ENCODE measurements around the gene GPR156. TPM values are rescaled to one million over a fixed set of nuclear protein-coding genes. Genes with fewer than 3 reads are reported as not detected.

The GPR156 gene
- total and polyA plus RNA-seq, 4 donors: 0.08 to 0.71 (median 0.41) TPM

DNA sequence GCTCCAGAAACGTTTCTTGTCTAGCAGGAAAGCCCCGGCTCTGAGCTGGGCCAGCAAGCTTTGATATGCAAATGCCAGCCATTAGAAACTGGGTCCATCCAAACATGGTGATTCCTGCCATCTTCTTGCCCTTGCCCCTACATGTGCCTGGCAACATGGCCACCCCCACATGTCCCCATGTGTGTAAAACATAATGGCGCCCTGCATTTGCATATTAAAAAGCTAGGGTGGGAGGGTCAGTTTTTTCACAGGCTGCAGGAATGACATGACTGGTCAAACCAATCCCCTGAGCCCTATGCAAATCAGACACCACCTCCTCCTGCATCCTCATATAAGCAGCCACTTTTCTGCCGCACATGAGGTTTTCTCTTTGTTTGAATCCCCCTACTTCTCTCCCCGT lies 21.2 kb downstream of the GPR156 start:
- Histone ChIP-seq H3K4me1 (ENCODE audit: control insufficient read depth in 5 of 5, insufficient read depth in 5 of 5, low read length in 5 of 5) (no peaks in the 10 kb centered on the region), H3K27ac (ENCODE audit: low read depth in 1 of 2, low read length in 1 of 2) (no peak overlapping the region), H3K27me3 (ENCODE audit: control insufficient read depth in 3 of 3, insufficient read depth in 3 of 3, low read length in 2 of 3) (no peaks in the 10 kb centered on the region), H3K4me3 (no peak overlapping the region), H3K36me3 (ENCODE audit: control insufficient read depth in 4 of 4, insufficient read depth in 4 of 4, low read length in 4 of 4) (no peaks in the 10 kb centered on the region), H3K9ac (ENCODE audit: insufficient read depth in 1 of 2, low read length in 2 of 2) (no peak overlapping the region), H3K9me3 (ENCODE audit: control insufficient read depth in 4 of 4, insufficient read depth in 3 of 4, low read length in 3 of 4) (peaks cover 0 to 3% (median 0%) of the 10 kb centered on the region in 4 donors)
- no peak for ATAC-seq (ENCODE audit: insufficient read depth, low FRiP score)
- TF ChIP-seq CTCF (IDR thresholded peaks at IDR 0.05; ENCODE audit: control extremely low read depth, extremely low read depth): no peak
- WGBS, 2 donors: 65 to 72% methylated on average over 5 of the region's 5 CpGs
- DNase-seq: no peak

DNA sequence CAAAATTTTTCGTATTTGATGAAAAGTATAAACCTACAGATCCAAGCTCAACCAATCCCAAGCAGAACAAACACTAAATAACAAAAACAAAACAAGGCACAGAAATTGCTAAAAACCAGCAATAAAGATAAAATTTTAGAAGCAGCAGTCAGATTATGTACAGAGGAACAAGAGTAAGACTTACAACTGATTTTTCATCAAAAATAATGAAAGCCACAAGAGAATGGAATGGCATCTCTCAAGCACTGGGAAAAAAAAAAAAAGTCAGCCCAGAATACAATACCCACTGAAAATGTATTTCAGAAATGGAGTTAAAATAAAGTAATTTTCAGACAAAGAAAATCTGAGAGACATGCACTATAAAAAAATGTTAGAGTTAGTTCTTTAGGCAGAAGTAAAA lies 27.0 kb downstream of the GPR156 start:
- Histone ChIP-seq H3K9me3 (ENCODE audit: control insufficient read depth in 4 of 4, insufficient read depth in 3 of 4, low read length in 3 of 4) (peaks cover 0 to 4% (median 0%) of the 10 kb centered on the region in 4 donors), H3K27ac (ENCODE audit: low read depth in 1 of 2, low read length in 1 of 2) (no peak overlapping the region), H3K27me3 (ENCODE audit: control insufficient read depth in 3 of 3, insufficient read depth in 3 of 3, low read length in 2 of 3) (no peaks in the 10 kb centered on the region), H3K4me3 (no peak overlapping the region), H3K9ac (ENCODE audit: insufficient read depth in 1 of 2, low read length in 2 of 2) (no peak overlapping the region), H3K36me3 (ENCODE audit: control insufficient read depth in 4 of 4, insufficient read depth in 4 of 4, low read length in 4 of 4) (no peaks in the 10 kb centered on the region), H3K4me1 (ENCODE audit: control insufficient read depth in 5 of 5, insufficient read depth in 5 of 5, low read length in 5 of 5) (no peaks in the 10 kb centered on the region)
- ATAC-seq (ENCODE audit: insufficient read depth, low FRiP score): no peak
- whole genome bisulfite sequencing, 2 donors: 77 to 82% methylated on average over 1 of the region's 1 CpG
- DNase-seq: no peak
- TF ChIP-seq CTCF (IDR thresholded peaks at IDR 0.05; ENCODE audit: control extremely low read depth, extremely low read depth): no peak

- no peaks in the 10 kb centered on the region for H3K9me3 ChIP-seq (ENCODE audit: control insufficient read depth in 4 of 4, insufficient read depth in 3 of 4, low read length in 3 of 4)
- H3K27ac ChIP-seq (ENCODE audit: low read depth in 1 of 2, low read length in 1 of 2): no peak overlapping the region
- H3K27me3 ChIP-seq (ENCODE audit: control insufficient read depth in 3 of 3, insufficient read depth in 3 of 3, low read length in 2 of 3): no peaks in the 10 kb centered on the region
- no peaks in the 10 kb centered on the region for H3K36me3 ChIP-seq (ENCODE audit: control insufficient read depth in 4 of 4, insufficient read depth in 4 of 4, low read length in 4 of 4)
- H3K4me3 ChIP-seq: no peak overlapping the region
- no peak overlapping the region for H3K9ac ChIP-seq (ENCODE audit: insufficient read depth in 1 of 2, low read length in 2 of 2)
- no peak for TF ChIP-seq CTCF (IDR thresholded peaks at IDR 0.05; ENCODE audit: control extremely low read depth, extremely low read depth)
- no peaks in the 10 kb centered on the region for H3K4me1 ChIP-seq (ENCODE audit: control insufficient read depth in 5 of 5, insufficient read depth in 5 of 5, low read length in 5 of 5)
- ATAC-seq (ENCODE audit: insufficient read depth, low FRiP score): no peak
- DNase-seq: no peak
Measured at GRCh38 chr3:120245386-120245785, 39.6 kb downstream of the GPR156 start.

GRCh38 chr3:120244834-120245225 lies 40.2 kb downstream of the GPR156 start:
- no peaks in the 10 kb centered on the region for H3K36me3 ChIP-seq (ENCODE audit: control insufficient read depth in 4 of 4, insufficient read depth in 4 of 4, low read length in 4 of 4)
- H3K9ac ChIP-seq (ENCODE audit: insufficient read depth in 1 of 2, low read length in 2 of 2): peak overlapping the region in 1 of 2 donors; percentile 20
- 74 to 86% methylated on average over 3 of the region's 3 CpGs for WGBS, 2 donors
- no peak for ATAC-seq (ENCODE audit: insufficient read depth, low FRiP score)
- H3K9me3 ChIP-seq (ENCODE audit: control insufficient read depth in 4 of 4, insufficient read depth in 3 of 4, low read length in 3 of 4): no peaks in the 10 kb centered on the region
- no peaks in the 10 kb centered on the region for H3K4me1 ChIP-seq (ENCODE audit: control insufficient read depth in 5 of 5, insufficient read depth in 5 of 5, low read length in 5 of 5)
- no peaks in the 10 kb centered on the region for H3K27me3 ChIP-seq (ENCODE audit: control insufficient read depth in 3 of 3, insufficient read depth in 3 of 3, low read length in 2 of 3)
- DNase-seq: peak in 2 of 3 donors; percentile 18 to 27
- H3K27ac ChIP-seq (ENCODE audit: low read depth in 1 of 2, low read length in 1 of 2): no peak overlapping the region
- TF ChIP-seq CTCF (IDR thresholded peaks at IDR 0.05; ENCODE audit: control extremely low read depth, extremely low read depth): no peak
- H3K4me3 ChIP-seq: no peak overlapping the region
